Neural cell (in vitro differentiated cells): ENCODE results near the gene ENTPD2. TPM values are rescaled to one million over a fixed set of nuclear protein-coding genes. Genes with fewer than 3 reads are reported as not detected.

Source experiments
- H2AFZ ChIP-seq: fragments of 200-600, 300-800 bp; sonication (generic), shearing (Covaris generic); 2 replicates; pipeline ENCODE4 v1.6.0; 2014; ENCODE audit warnings: low read depth, mild to moderate bottlenecking, antibody characterized with exemption, low read length, moderate library complexity
- H3F3A ChIP-seq: fragments of 200-600 bp; shearing (Covaris generic); 2 replicates; pipeline ENCODE4 v1.6.1; 2016; ENCODE audit warnings: mild to moderate bottlenecking, moderate library complexity, mixed read lengths, antibody characterized with exemption, low read length; ENCODE audit not compliant: insufficient read depth, poor library complexity, severe bottlenecking
- H3K27ac ChIP-seq: fragments of 200-600, 300-800 bp; sonication (generic), shearing (Covaris generic); 2 replicates; pipeline ENCODE4 v1.5.1; 2014; ENCODE audit warnings: mild to moderate bottlenecking, low read length, moderate library complexity
- H3K27me3 ChIP-seq: fragments of 300-800, 200-600 bp; sonication (generic), shearing (Covaris generic); 2 replicates; pipeline ENCODE4 v1.6.0; 2014; ENCODE audit warnings: mild to moderate bottlenecking, low read depth, low read length, moderate library complexity; ENCODE audit not compliant: insufficient read depth
- H3K36me3 ChIP-seq: fragments of 300-800, 200-600 bp; sonication (generic), shearing (Covaris generic); 2 replicates; pipeline ENCODE4 v1.5.1; 2014; ENCODE audit warnings: mild to moderate bottlenecking, antibody characterized with exemption, low read length, moderate library complexity; ENCODE audit not compliant: insufficient read depth
- H3K4me2 ChIP-seq: fragments of 300-800, 200-600 bp; sonication (generic), shearing (Covaris generic); 2 replicates; pipeline ENCODE4 v1.6.0; 2014; ENCODE audit warnings: mild to moderate bottlenecking, low read length
- H3K4me3 ChIP-seq: fragments of 300-800, 200-600 bp; sonication (generic), shearing (Covaris generic); 2 replicates; pipeline ENCODE4 v1.5.1; 2014; ENCODE audit warnings: mild to moderate bottlenecking, low read length, moderate library complexity
- H3K79me2 ChIP-seq: fragments of 200-600 bp; shearing (Covaris generic); replicated peaks from 2 replicates; pipeline ENCODE4 v1.6.0; 2014; ENCODE audit warnings: mild to moderate bottlenecking, low read length, moderate library complexity; ENCODE audit not compliant: insufficient read depth
- H3K9ac ChIP-seq: fragments of 300-800, 200-600 bp; sonication (generic), shearing (Covaris generic); 2 replicates; pipeline ENCODE4 v1.6.1; 2016; ENCODE audit warnings: mild to moderate bottlenecking, low read length, mixed read lengths
- H3K9me2 ChIP-seq: fragments of 200-600 bp; shearing (Covaris generic); 2 replicates; pipeline ENCODE4 v1.6.1; 2016; ENCODE audit warnings: mild to moderate bottlenecking, low read length, mixed read lengths; ENCODE audit not compliant: insufficient read depth
- H3K9me3 ChIP-seq: fragments of 200-600, 300-800 bp; sonication (generic), shearing (Covaris generic); 2 replicates; pipeline ENCODE4 v1.6.1; 2016; ENCODE audit warnings: mild to moderate bottlenecking, mixed run types, low read length, moderate library complexity, mixed read lengths
- H4K20me1 ChIP-seq: fragments of 200-600 bp; shearing (Covaris generic); 2 replicates; pipeline ENCODE4 v1.6.1; 2016; ENCODE audit warnings: mild to moderate bottlenecking, mixed run types; ENCODE audit not compliant: insufficient read depth
- CTCF ChIP-seq: fragments of 450-650 bp; IDR thresholded peaks from 2 replicates; pipeline ENCODE4 v1.5.1; 2014; ENCODE audit warnings: antibody characterized with exemption, mild to moderate bottlenecking, moderate library complexity; ENCODE audit not compliant: poor library complexity, severe bottlenecking
- EP300 ChIP-seq: fragments of 450-650 bp; conservative IDR thresholded peaks from 2 replicates; pipeline ENCODE4 v1.6.1; 2014; ENCODE audit warnings: antibody characterized with exemption, mild to moderate bottlenecking, moderate library complexity; ENCODE audit not compliant: poor library complexity, severe bottlenecking
- EZH2 ChIP-seq: fragments of 200-600, 300-800 bp; shearing (Covaris generic), sonication (generic); IDR thresholded peaks from 2 replicates; pipeline ENCODE4 v1.6.1; 2014; ENCODE audit warnings: antibody characterized with exemption, low read length, borderline replicate concordance, mild to moderate bottlenecking; ENCODE audit not compliant: insufficient read depth, poor library complexity, severe bottlenecking
- MXI1 ChIP-seq: fragments of 450-650 bp; conservative IDR thresholded peaks from 2 replicates; pipeline ENCODE4 v1.6.1; 2014; ENCODE audit warnings: antibody characterized with exemption, mild to moderate bottlenecking; ENCODE audit not compliant: poor library complexity, severe bottlenecking
- POLR2AphosphoS5 ChIP-seq: IDR thresholded peaks from 2 replicates; pipeline ENCODE4 v1.6.1; 2012
- RAD21 ChIP-seq: fragments of 450-650 bp; conservative IDR thresholded peaks from 2 replicates; pipeline ENCODE4 v1.6.1; 2014; ENCODE audit warnings: antibody characterized with exemption, mild to moderate bottlenecking, moderate library complexity
- REST ChIP-seq: IDR thresholded peaks from 2 replicates; pipeline ENCODE4 v1.6.1; 2012; ENCODE audit warnings: borderline replicate concordance
- SMC3 ChIP-seq: fragments of 450-650 bp; conservative IDR thresholded peaks from 2 replicates; pipeline ENCODE4 v1.6.1; 2014; ENCODE audit warnings: antibody characterized with exemption, mild to moderate bottlenecking, moderate library complexity; ENCODE audit not compliant: poor library complexity
- TAF1 ChIP-seq: IDR thresholded peaks from 2 replicates; pipeline ENCODE4 v1.6.1; 2012; ENCODE audit warnings: low read depth
- polyA plus RNA-seq: library from polyadenylated mRNA; depleted of rRNA; stranded (reverse); fragments of >200 nt; gene quantifications from 2 replicates; pipeline ENCODE4 v1.2.3, GENCODE V29; 2014

Gene ENTPD2
- polyA plus RNA-seq, 1 donor from 2014 or later, result not detected

GRCh38 chr9:137030538-137031527 is 23.0 kb downstream of the ENTPD2 start:
- Histone ChIP-seq H3K9me2 (no peaks in the 10 kb centered on the region), H3K4me3 (no peak overlapping the region), H3F3A (no peaks in the 10 kb centered on the region), H3K9ac (no peak overlapping the region), H3K4me2 (no peak overlapping the region), H3K9me3 (no peaks in the 10 kb centered on the region), H3K36me3 (no peaks in the 10 kb centered on the region), H3K27me3 (no peaks in the 10 kb centered on the region), H2AFZ (no peak overlapping the region), H4K20me1 (no peaks in the 10 kb centered on the region), H3K79me2 (peaks cover 5% of the 10 kb centered on the region), H3K27ac (no peak overlapping the region)
- TF ChIP-seq RAD21 (no peak), EZH2 (no peak), MXI1 (no peak), CTCF (no peak), EP300 (no peak), REST (no peak), POLR2AphosphoS5 (no peak), SMC3 (no peak), TAF1 (no peak)

- Histone ChIP-seq H3K79me2 (peaks cover 5% of the 10 kb centered on the region), H3F3A (no peaks in the 10 kb centered on the region), H3K4me2 (no peak overlapping the region), H3K27me3 (no peaks in the 10 kb centered on the region), H3K9me2 (no peaks in the 10 kb centered on the region), H3K9ac (no peak overlapping the region), H3K36me3 (no peaks in the 10 kb centered on the region), H3K4me3 (no peak overlapping the region), H3K27ac (no peak overlapping the region), H4K20me1 (no peaks in the 10 kb centered on the region), H3K9me3 (no peaks in the 10 kb centered on the region), H2AFZ (no peak overlapping the region)
- no peak for TF ChIP-seq SMC3
- TF ChIP-seq EP300, result no peak
- TF ChIP-seq TAF1, result no peak
- TF ChIP-seq RAD21, result no peak
- no peak for TF ChIP-seq REST
- TF ChIP-seq MXI1, result no peak
- TF ChIP-seq CTCF, result no peak
- TF ChIP-seq POLR2AphosphoS5, result no peak
- no peak for TF ChIP-seq EZH2
Observed at GRCh38 chr9:137030006-137030405, 23.9 kb downstream of the ENTPD2 start.
